Cardiac fibroblast (primary cell): ENCODE data around the gene HS3ST3A1.
A peak's percentile ranks its signal among the peaks of the same experiment; 100 is the strongest.

Experiments
- DNase-seq, 2 donors: peaks; one replicate each; pipeline versions ENCODE4 v3.0.0 to v3.0.0-alpha.2; 2010; ENCODE audit warnings: low read depth in 2 of 2
- H3K4me3 ChIP-seq, 2 donors: replicated peaks in 1 of 2; 1 replicate in 1 of 2; 2 replicates in 1 of 2; pipeline ENCODE4 v1.5.1; 2011; ENCODE audit warnings: low read depth in 2 of 2, low read length in 2 of 2, mild to moderate bottlenecking in 2 of 2, moderate library complexity in 1 of 2
- TF ChIP-seq, protein P1 (sequence below): IDR thresholded peaks from one replicate; pipeline ENCODE4 v1.5.1; 2011; ENCODE audit warnings: low read depth, mild to moderate bottlenecking, low read length, inconsistent platforms

Gene HS3ST3A1

DNA sequence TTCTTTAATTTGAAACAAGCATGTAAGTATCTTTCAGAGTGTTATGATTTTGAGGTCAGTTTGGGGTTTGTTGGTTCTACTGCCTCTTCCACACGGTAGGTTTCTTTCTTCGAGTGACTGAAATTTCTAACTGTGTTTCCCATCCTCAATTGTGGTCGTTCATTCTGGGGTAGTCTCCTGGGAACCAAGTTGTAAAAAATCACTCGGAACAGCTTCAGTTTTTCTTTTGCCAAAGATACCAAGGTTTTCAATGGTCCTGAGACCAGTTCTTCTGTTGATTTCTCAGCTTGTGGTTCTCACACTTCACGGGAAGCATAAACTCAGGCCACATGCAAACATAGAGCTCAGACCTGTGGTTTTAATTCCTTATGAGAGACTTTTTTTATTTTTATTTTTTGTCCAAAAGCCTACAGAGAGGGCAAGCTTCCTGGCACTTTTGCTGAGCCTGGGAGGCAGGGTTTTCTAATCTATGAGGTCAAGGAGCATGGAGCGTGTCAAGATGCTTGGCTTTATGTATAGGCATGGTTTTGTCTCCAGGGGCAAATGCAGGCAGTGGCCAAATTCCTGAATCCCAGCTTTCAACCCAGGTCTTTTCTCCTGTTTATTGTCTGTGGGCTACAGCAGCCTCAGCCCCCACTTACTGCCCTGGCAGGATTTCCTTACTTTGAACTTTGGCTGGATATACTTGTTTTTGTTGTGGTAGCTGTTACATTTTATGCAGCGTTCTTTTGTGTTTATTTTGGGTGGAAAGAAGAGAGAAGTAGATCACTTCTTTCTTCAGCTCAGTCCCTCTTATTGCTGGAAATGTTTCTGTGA is 32.9 kb downstream of the HS3ST3A1 start:
- H3K4me3 ChIP-seq = no peak overlapping the region
- TF ChIP-seq, protein P1, sequence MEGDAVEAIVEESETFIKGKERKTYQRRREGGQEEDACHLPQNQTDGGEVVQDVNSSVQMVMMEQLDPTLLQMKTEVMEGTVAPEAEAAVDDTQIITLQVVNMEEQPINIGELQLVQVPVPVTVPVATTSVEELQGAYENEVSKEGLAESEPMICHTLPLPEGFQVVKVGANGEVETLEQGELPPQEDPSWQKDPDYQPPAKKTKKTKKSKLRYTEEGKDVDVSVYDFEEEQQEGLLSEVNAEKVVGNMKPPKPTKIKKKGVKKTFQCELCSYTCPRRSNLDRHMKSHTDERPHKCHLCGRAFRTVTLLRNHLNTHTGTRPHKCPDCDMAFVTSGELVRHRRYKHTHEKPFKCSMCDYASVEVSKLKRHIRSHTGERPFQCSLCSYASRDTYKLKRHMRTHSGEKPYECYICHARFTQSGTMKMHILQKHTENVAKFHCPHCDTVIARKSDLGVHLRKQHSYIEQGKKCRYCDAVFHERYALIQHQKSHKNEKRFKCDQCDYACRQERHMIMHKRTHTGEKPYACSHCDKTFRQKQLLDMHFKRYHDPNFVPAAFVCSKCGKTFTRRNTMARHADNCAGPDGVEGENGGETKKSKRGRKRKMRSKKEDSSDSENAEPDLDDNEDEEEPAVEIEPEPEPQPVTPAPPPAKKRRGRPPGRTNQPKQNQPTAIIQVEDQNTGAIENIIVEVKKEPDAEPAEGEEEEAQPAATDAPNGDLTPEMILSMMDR = no peak
- peak in 1 of 2 donors; percentile 58 for DNase-seq

DNA sequence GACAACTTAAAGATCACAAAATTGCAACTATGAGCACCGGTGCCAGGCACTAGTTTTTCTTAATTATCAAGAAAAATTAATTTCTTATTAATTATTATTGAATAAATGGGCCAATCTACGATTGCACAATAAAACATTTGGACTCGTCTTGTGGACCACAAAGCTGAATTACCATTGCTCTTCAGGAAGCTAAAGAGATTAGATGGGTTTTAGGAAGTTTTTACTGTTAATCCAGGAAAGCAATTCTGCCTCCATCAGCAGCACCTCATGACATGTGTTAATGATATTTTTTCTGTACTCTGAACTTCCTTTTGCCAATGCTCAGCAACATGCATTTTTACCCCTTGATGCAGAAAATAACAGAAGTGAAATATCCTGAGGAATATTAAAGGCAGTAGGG is 37.9 kb downstream of the HS3ST3A1 start:
- no peak overlapping the region for H3K4me3 ChIP-seq

DNA sequence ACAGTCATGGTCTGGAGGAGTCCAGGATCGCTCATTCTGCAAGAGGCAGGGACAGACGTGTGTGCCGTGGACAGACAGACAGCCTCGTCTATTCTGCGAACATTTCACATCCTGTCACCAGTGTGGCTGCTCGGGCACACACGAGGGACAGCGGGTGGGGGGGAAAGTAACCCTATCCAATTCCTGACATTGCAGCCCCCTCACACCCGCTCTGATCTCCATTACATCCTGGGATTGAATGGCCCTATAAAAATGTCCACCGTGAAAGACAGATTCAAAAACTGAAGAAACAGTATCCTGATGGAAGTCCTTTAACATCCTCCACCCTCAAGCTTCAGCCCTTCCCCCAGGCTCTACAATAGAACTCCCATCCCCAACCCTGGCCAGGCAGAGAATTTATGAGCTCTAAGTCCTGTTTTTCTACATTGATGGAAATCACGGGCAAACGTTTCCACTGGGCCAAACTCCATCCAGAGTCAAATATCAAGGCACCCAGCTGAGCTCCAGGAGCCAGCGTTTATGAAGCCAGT is 39.4 kb downstream of the HS3ST3A1 start:
- DNase-seq = peak in 1 of 2 donors; percentile 95
- TF ChIP-seq, protein P1 = no peak
- H3K4me3 ChIP-seq = no peak overlapping the region

More for the DNA sequence above, 37.9 kb downstream of the HS3ST3A1 start:
- peak in 1 of 2 donors; percentile 29 for DNase-seq
- TF ChIP-seq, protein P1 = no peak

DNA sequence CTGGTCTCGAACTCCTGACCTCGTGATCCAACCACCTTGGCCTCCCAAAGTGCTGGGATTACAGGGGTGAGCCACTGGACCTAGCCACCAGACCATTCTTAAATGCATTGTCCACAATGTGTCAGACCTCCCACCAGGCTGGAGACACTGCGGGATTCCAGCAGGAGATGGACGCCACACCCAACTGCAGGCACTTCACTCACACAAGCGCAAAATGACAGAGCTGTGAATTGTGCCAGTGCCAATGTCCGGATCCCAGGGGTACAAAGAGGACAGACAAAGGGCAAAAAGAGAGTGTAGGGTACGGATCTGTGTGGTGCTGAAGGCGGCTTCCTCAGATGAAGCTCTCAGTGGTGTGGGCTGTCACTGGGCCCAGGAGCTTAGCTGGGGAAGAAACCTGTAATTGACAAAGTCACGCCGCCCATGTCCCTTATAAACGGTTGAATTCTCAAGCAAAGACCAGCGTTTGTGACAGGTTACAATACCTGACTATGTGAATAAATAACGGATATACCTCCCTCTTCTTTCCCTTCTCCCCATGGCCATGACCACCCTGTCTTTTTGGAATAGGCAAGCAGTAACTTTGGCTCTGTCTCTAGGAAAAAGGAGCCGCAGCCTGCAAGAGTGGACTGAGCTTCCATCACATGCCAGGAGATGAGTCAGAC is 40.0 kb downstream of the HS3ST3A1 start:
- TF ChIP-seq, protein P1 = no peak
- DNase-seq = peak in 1 of 2 donors; percentile 88
- no peak overlapping the region for H3K4me3 ChIP-seq

DNA sequence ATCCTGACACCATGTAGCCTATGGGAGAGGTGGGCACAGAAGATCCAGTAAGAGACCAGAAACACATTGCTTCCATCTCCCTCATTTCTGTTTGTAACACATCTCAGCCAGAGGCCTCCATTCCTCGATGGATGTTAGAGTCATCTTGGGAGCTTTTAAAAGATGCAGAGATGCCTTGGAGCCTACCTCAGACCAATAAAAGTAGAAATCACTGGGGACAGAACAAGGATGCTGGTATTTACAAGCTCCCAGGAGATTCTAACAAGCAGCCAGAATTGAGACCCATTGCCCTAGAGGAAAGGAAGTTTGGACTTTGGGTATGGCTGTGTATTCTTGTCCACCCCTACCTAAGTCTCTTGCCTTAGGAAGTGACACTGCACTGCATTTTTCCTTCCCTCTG is 40.8 kb downstream of the HS3ST3A1 start:
- no peak for DNase-seq
- TF ChIP-seq, protein P1 = no peak
- no peak overlapping the region for H3K4me3 ChIP-seq

DNA sequence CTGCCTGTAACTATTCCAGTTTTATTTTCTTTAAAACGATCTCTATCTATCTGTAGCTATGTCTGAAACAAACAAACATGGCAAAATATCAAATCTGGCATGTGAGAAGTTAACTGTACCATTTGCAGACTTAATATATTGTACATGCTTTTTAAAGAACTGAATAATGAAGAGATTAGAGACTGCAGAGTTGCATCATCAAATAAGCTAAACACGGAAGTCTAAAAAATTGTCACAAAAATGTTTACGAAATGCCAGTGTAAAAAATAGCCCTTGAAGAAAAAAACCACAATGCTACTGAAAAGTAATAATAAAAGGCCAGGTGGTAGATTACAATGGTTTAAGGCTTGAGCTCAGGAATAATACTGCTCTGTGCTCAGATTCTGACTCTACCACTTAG is 43.1 kb downstream of the HS3ST3A1 start:
- peak; percentile 12 to 17 for DNase-seq
- H3K4me3 ChIP-seq = no peak overlapping the region
- TF ChIP-seq, protein P1 = no peak
